GM21737 (cell line): Measurements from ENCODE around the gene PHC2.

Source experiments
- ATAC-seq: cut with Tn5 transposase; IDR thresholded peaks from one replicate; pipeline ENCODE4 v1.9.1; 2021; ENCODE audit warnings: mild to moderate bottlenecking, moderate library complexity; ENCODE audit not compliant: unreplicated experiment

PHC2 gene

GRCh38 chr1:33455539-33456501, 24.9 kb upstream of the PHC2 start:
- no peak for ATAC-seq

DNA sequence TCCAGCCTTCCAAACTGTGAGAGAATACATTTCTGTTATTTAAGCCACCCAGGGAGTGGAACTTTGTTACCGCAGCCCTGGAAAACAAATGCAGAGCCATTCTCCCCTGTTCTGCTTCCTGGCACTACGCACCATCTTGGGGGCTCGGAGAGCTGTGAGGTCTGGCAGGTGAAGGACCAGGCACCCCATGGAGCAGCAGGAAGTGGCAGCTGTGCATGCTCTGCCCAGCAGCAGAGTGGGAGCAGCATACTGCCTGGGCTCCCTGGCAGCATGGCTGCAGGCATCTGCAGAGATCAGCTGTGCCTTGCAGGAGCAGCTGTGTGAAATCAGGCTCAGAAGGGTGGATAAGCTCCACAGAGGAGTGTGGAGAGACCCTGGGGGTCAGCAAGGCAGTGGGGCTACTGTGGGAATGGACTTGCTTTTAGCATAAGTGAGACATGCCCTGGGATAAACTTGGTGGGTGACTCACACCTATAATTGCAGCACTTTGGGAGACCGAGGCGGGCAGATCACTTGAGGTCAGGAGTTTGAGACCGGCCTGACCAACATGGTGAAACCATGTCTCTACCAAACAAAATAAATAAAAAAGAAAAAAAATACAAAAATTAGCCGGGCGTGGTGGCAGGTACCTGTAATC, 23.9 kb upstream of the PHC2 start:
- no peak for ATAC-seq

- no peak for ATAC-seq
Observed at GRCh38 chr1:33446590-33446989, 15.7 kb upstream of the PHC2 start.

- ATAC-seq = no peak
Observed at GRCh38 chr1:33445108-33445507, 14.2 kb upstream of the PHC2 start.

DNA sequence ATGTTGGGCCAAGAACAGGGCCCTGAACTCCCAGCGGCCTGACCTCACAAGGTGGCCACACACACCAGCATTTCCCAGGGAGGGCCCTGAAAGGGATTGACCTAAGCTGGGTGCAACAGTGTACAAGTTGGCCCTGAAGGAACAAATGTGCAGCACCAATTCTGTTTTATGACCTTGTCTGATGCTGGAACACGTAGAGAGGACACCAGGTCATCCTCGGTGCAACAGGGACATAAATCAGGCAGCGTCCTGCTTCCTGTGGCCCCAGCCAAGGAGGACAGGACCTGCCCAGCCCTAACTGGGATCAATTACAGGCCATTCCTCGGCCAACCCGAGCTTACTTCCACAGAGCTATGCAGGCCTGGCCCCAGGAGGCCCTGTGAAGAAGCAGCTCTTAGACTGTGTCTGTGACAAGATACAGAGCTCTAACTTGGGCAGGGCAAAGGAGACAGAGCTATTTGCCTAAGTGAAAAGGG, 12.8 kb upstream of the PHC2 start:
- no peak for ATAC-seq

DNA sequence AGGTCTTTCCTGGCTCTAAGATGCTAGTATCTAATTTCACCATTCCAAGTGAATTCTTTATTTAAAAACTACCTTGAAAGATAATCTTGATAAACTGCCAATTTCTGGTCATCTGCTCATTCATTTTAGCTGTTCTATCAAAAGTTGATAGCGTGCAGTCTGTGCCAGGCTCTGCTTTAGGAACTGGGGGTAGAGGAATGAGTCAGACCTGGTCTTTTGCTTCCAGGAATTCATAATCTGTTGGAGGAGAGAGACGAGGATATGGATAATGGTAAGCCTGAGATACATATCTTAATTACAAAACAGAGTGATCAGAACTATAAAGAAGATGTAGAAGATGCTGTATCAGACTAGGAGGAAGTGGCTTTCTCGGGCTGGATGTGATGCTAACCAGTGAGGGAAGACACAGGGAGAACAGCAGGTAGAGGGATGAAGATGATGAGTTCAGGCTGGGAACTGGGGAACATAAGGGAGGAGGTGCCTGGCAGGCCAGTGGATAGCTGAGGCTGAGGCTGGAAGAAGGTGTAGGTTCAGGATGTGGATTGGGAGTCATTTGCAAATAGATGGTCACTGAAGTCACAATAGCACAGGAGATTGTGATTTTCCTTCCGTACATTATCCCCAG, 12.3 kb upstream of the PHC2 start:
- ATAC-seq = no peak

DNA sequence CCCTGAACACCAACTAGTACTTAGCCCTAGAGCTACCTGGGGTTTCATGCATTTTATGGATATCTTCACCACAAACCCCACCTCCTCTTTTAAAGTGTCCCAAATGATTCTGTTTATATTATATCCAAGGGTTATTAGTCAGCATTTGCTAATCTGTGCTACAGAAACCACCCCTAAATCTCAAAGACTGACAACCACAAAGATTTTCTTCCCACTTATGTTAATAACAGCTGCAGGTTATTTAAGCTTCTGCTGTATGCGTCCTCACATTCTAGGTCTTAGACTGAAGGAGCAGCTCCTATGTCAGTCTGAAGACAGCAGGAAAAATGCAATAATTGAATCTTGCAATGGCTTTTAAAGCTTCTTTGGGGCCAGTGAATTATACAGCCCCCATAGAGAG, 11.2 kb upstream of the PHC2 start:
- ATAC-seq = no peak

DNA sequence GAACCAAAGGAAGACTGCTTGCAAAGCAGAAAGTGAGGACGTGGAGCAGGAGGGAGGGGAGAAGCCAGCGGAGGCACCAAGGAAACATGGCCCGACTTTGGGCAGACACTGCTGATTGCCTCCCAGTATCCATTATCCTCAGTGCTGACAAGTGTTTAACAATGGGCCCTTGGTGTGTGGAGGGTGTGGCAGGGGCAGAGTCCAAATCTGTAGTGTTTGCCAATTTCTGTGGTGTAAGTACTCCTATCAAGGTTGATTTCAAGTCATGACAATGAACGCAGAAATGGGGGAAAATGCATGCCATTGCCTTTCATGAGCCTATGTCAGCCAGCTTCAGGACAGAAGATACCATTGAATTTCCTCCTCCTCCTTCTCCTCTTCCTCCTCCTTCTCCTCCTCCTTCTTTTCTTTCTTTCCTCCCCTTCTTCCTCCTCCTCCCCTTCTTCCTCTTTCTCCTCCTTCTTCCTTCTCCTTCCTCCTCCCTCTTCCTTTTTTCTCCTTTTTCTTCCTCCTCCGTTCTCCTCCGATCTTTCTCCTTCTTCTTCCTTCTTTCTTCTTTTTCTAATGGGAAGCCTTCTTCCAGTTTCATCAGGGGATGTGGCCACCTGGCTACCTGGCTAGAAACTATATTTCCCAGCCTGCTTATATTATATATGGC, 10.3 kb upstream of the PHC2 start:
- no peak for ATAC-seq

- ATAC-seq = no peak
Observed at GRCh38 chr1:33439662-33440061, 8.8 kb upstream of the PHC2 start.

- no peak for ATAC-seq
Observed at GRCh38 chr1:33438364-33439160, 7.7 kb upstream of the PHC2 start.

DNA sequence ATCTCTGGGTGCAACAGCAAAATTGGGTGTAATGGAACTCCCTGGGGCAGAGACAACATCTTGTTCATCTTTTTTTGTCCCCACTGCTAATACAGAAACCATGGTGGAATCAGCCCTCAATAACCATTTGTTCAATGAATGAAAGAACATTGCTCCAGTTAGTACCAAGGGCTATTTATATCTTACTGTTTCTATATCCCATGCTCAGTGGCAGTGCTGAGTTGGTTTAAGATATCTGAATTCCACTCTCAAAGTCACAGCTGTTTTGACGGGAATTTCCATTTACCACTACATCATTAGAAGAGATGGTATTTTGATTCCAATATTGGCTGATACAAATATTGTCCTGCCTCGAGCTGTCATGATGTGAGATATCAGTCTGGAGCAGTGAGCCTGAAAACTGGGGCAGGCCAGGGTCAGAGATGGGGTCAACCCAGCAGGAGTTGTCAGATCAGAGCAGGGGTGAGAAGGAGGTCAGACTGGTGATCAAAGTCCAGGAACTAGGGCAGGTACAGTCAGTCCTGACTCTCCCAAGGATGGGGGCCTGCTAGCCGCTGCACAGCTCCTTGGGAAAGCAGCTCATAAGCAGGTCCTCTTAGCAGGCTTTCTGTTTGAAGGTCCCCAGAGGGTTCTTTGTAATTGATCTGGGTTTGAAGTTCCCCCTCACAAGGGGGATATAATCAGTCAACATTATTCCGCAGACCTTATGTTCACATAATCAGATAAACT, 5.8 kb upstream of the PHC2 start:
- no peak for ATAC-seq

DNA sequence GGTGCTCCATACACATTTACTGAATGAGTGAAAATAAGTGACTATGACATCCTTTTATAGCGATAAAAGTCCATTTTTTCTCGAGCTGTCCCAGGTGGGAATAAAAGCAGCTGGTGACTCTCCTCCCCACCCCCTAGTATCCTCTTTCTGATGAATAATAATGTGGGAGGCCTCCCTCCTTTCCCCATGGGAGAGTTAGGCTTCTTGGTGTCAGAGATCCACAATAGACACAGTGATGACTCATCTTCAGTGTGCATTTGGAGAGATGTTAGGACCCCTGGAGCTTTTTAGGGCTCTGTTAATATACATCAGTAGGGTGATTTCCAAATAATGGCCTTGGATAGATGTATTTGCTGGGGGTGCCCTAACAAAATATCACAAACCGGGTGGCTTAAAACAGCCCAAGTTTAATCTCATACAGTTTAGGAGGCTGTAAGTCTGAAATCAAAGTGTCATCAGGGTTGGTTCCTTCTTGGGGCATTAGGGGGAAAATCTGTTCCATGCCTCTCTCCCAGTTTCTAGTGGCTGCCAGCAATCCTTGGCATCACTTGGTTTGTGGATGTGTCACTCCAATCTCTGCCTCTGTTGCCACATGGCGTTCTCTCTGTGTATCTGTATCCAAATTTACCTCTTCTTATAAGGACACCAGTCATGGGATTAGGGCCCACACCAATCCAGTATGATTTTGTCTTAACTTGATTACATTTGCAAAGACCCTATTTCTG, 4.4 kb upstream of the PHC2 start:
- no peak for ATAC-seq

- ATAC-seq = no peak
Observed at GRCh38 chr1:33434363-33434750, 3.5 kb upstream of the PHC2 start.

GRCh38 chr1:33433509-33434362, 2.8 kb upstream of the PHC2 start:
- ATAC-seq = no peak

DNA sequence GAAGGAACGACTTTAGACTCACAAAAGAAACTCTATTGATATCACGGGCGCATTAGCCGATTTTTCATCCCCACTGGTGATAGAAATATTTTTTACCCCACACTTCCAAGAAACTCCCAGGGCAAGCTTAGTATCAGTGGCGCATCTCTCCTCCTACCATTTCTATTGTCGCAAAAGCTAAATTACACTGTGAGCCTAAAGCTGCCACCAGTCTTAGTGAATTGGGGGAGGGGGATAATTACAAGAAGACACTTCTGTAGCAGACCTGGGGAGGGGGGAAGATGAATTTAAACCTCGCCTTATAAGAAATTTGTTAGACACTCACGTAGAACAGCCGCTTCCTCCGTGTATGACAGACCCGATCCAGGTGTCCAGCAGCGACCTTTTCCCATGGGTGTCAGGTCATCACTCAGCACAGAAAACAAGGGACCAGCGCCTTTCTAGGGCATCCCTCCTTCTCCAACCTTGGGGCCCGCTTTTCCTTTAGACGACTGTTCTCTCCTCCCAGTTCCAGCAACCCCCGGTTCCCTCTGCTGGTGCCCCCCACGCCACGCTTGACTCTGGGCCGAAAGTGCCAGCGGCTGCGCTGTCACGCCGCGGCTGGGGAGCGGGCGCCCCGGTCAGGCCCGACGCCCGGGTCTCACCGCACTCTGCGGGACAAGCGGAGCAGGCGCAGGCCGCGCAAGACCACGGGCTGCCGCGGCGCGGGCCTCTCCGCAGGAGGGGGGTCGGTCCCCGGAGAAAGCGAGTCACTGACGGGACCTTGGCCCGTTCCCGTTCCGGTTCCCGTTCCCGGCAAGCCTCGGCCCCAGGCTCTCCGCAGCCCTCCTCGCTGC, 821 bp downstream of the PHC2 start:
- no peak for ATAC-seq

DNA sequence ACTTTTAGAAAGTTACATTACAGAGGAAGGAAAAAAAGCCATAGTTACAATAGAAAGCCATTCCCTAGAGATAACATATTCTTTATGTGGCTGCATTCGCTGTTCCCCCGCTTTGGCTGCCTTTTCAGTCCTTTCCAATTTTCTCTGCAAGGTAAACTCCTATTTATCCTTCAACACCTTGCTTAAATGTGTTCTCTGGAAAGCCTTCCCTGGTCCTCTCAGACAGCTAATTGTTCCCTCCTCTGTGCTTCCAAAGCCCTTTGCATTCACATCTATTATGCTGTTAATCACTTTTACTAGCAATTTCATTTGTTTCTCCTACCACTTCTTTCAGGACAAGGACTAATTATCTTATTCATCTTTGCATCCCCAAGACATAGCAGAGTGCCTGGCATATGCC, 1.6 kb downstream of the PHC2 start:
- no peak for ATAC-seq

DNA sequence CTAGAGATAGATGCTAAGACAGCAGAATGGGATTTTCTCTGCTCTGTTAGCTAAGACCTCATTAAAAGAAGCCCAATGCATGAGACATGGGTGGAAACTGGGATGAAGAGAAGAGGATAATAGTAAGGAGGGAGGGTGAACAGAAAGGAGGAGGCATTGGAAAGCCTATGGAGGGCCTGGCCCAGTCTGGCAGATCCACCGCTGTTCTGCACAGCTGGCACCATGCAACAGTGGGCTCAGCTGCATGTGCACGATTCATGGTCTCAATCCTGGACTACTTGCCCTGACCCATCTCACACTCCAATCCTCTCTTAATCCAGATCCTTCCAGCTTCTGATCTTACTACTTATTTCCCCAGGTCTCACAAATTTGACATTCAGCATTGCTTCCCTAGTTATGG, 2.2 kb downstream of the PHC2 start:
- no peak for ATAC-seq
